Kidney (tissue), 14 donors: ENCODE data around the gene NUMB. TPM values are rescaled to one million over a fixed set of nuclear protein-coding genes. Genes with fewer than 3 reads are reported as not detected.
"Not testable (repeated sequence)": the region's sequence is repeated elsewhere in the genome, so short reads cannot be mapped to it uniquely, and the experiment has no call there.

Experiments used
- DNase-seq, 5 donors: peaks; one replicate each; pipeline ENCODE4 v3.0.0-alpha.2; 2013 to 2020
- FAIRE-seq: peaks from 2 replicates; lab custom pipeline; 2012; peaks lifted over from hg19 to GRCh38; lab: Jason Lieb, UNC
- H3K27ac ChIP-seq, 2 donors: one replicate each; pipeline ENCODE4 v1.7.0; 2013; ENCODE audit warnings: low read depth in 2 of 2, low read length in 2 of 2, inconsistent platforms in 1 of 2
- H3K27me3 ChIP-seq: one replicate; pipeline ENCODE4 v1.7.1; 2013; ENCODE audit warnings: low read length, inconsistent platforms; ENCODE audit not compliant: control insufficient read depth, insufficient read depth
- H3K36me3 ChIP-seq, 3 donors: one replicate each; pipeline versions ENCODE4 v1.7.0 to v1.7.1; 2013; ENCODE audit warnings: low read length in 3 of 3, control low read depth in 1 of 3, inconsistent platforms in 1 of 3; ENCODE audit not compliant: insufficient read depth in 3 of 3, control insufficient read depth in 2 of 3
- H3K4me1 ChIP-seq, 3 donors: one replicate each; pipeline versions ENCODE4 v1.7.0 to v1.7.1; 2013; ENCODE audit warnings: low read length in 3 of 3, inconsistent platforms in 1 of 3, low read depth in 1 of 3; ENCODE audit not compliant: control insufficient read depth in 2 of 3, insufficient read depth in 2 of 3
- H3K4me3 ChIP-seq, 3 donors: one replicate each; pipeline versions ENCODE4 v1.7.0 to v1.8.1; 2013; ENCODE audit warnings: low read length in 3 of 3, control low read depth in 1 of 3, inconsistent platforms in 1 of 3
- H3K9ac ChIP-seq, 3 donors: one replicate each; pipeline versions ENCODE4 v1.7.0 to v1.7.1; 2013; ENCODE audit warnings: low read length in 3 of 3, control low read depth in 1 of 3, inconsistent platforms in 1 of 3
- H3K9me3 ChIP-seq, 3 donors: one replicate each; pipeline versions ENCODE4 v1.7.0 to v1.7.1; 2013; ENCODE audit warnings: low read length in 3 of 3, control low read depth in 1 of 3, inconsistent platforms in 1 of 3; ENCODE audit not compliant: control insufficient read depth in 2 of 3, insufficient read depth in 1 of 3
- CTCF ChIP-seq: IDR thresholded peaks from 3 replicates; pipeline ENCODE4 v1.5.1; 2012; ENCODE audit warnings: mild to moderate bottlenecking, moderate library complexity, borderline replicate concordance; ENCODE audit not compliant: insufficient read depth; ENCODE audit errors: extremely low read depth
- intact Hi-C: fragments of 100-400 bp; cut with DNase I; formaldehyde crosslinking; loops from one replicate; pipeline ENCODE4 v1.11.1; 2022
- polyA plus RNA-seq: library from polyadenylated mRNA; stranded (reverse); fragments of 350-450 nt; fragmentation: Illumina TruSeq; extraction: RNeasy Lipid Tissue Mini Kit (QIAGEN cat#74804); gene quantifications from one replicate; pipeline ENCODE4 v1.2.3, GENCODE V29; 2014; ENCODE audit warnings: low read depth, low replicate concordance; ENCODE audit not compliant: insufficient read depth
- total RNA-seq: library from RNA; stranded (reverse); fragmentation: NEBNext Ultra II Directional; extraction: Animal tissue kit (Norgen Biotek cat#: 25700); gene quantifications from one replicate; pipeline ENCODE4 v1.2.1, GENCODE V29; 2021
- donor health status: control.
- donor health status: control.
- donor health status: control.
- donor health status: control.
- donor health status: control.
- donor health status: DM: yes; HTN: yes; CAD: no.
- donor health status: Normal renal cell carcinoma (clear cell type).

Gene NUMB
- total and polyA plus RNA-seq, 2 donors from 2014 or later = 42.4 to 104 TPM

GRCh38 chr14:73364559-73364958 is 93.8 kb downstream of the NUMB start:
- DNase-seq = no peak
- Histone ChIP-seq H3K4me1 (peaks cover 0 to 11% (median 0%) of the 10 kb centered on the region in 3 donors), H3K9me3 (no peaks in the 10 kb centered on the region), H3K9ac (no peak overlapping the region), H3K27me3 (no peaks in the 10 kb centered on the region), H3K36me3 (no peaks in the 10 kb centered on the region), H3K4me3 (no peak overlapping the region), H3K27ac (no peak overlapping the region)
- TF ChIP-seq CTCF = no peak
- intact Hi-C loops = no loop called here
- FAIRE-seq = no peak

GRCh38 chr14:73359445-73359844 is 98.9 kb downstream of the NUMB start:
- no peak for TF ChIP-seq CTCF
- Histone ChIP-seq H3K9me3 (no peaks in the 10 kb centered on the region), H3K36me3 (no peaks in the 10 kb centered on the region), H3K4me3 (no peak overlapping the region), H3K4me1 (no peaks in the 10 kb centered on the region), H3K27ac (no peak overlapping the region), H3K27me3 (no peaks in the 10 kb centered on the region), H3K9ac (no peak overlapping the region)
- intact Hi-C loops = no loop called here
- DNase-seq (no peak), FAIRE-seq (no peak)

GRCh38 chr14:73358187-73358586 is 100.2 kb downstream of the NUMB start:
- Histone ChIP-seq H3K9ac (no peak overlapping the region), H3K27me3 (no peaks in the 10 kb centered on the region), H3K36me3 (no peaks in the 10 kb centered on the region), H3K27ac (no peak overlapping the region), H3K9me3 (no peaks in the 10 kb centered on the region), H3K4me3 (no peak overlapping the region), H3K4me1 (no peaks in the 10 kb centered on the region)
- no peak for FAIRE-seq
- no peak for DNase-seq
- no peak for TF ChIP-seq CTCF
- intact Hi-C loops = no loop called here

- FAIRE-seq, H3K4me3 ChIP-seq, H3K27me3 ChIP-seq, DNase-seq, H3K9ac ChIP-seq, H3K27ac ChIP-seq, H3K36me3 ChIP-seq, H3K4me1 ChIP-seq, intact Hi-C loops, H3K9me3 ChIP-seq: not testable (repeated sequence)
These were observed 109.3 kb downstream of the NUMB start for GRCh38 chr14:73349091-73349490.
